Neuron (in vitro differentiated cells): ENCODE results near the gene DAW1.

Experiments
- H2AFZ ChIP-seq: one replicate; pipeline ENCODE4 v1.6.1; 2013; ENCODE audit warnings: low read depth, mild to moderate bottlenecking, inconsistent platforms, low read length, moderate library complexity
- H3K27me3 ChIP-seq: one replicate; pipeline ENCODE4 v1.6.1; 2013; ENCODE audit warnings: low read length; ENCODE audit not compliant: insufficient read depth
- H3K36me3 ChIP-seq: one replicate; pipeline ENCODE4 v1.6.1; 2013; ENCODE audit warnings: low read length; ENCODE audit not compliant: insufficient read depth
- H3K4me1 ChIP-seq: one replicate; pipeline ENCODE4 v1.6.1; 2013; ENCODE audit warnings: low read length; ENCODE audit not compliant: insufficient read depth
- H3K4me3 ChIP-seq: 2 replicates; pipeline ENCODE4 v1.5.1; 2013; ENCODE audit warnings: mild to moderate bottlenecking, low read length, moderate library complexity
- H3K9me3 ChIP-seq: one replicate; pipeline ENCODE4 v1.6.1; 2013; ENCODE audit warnings: low read length

The DAW1 gene

DNA sequence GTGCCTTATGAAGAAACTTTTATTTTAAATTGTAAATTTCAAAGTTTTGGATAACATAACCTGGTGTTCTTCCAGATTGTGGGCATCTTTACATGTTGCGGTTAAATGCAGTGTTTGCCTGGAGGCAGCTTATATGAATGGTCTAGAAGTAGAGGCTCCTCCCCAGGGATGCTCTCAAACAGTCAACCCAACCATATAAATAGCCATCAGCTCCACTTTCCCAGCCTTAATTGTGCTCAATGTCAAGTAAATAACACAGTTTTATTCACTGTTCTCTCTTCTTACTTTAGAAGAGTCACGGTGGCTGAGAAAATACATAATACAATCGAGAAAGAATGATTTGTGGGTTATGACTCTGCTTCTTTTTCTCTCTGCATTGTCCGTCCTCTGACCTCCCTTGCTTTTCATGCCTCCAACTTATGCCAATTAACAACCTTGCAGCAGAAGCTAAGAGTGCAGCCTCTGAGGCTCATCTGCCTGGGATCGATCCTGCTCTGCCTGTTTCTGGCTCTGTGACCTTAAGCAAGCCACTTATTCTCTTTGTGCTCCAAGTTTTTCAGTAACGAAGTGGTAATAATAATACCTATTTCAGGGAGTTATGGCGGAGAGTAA, 100.3 kb downstream of the DAW1 start:
- H3K36me3 ChIP-seq, result no peaks in the 10 kb centered on the region
- no peak overlapping the region for H3K4me3 ChIP-seq
- H3K4me1 ChIP-seq, result no peaks in the 10 kb centered on the region
- H3K27me3 ChIP-seq, result no peaks in the 10 kb centered on the region
- H3K9me3 ChIP-seq, result no peaks in the 10 kb centered on the region
- H2AFZ ChIP-seq, result no peak overlapping the region

DNA sequence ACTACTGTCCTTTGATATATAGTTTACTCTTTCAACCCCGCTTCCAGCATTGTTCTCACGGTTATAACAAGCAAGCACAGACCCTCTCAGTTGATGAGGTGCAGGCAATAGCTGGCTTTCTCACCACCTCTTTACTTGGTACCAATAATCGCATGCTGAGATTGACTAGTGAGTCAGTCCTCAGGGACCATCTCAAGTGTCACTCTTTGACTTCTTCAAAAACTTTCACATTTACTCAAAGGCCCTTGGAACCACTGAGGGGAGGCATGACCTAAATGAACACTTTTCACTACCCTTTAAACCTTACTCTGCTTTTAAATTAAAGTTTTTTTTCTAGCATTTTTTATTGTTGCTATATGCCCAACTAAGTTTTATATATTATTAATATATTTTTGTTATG, 101.8 kb downstream of the DAW1 start:
- Histone ChIP-seq H3K27me3 (no peaks in the 10 kb centered on the region), H3K36me3 (no peaks in the 10 kb centered on the region)

More for the DNA sequence above, 101.8 kb downstream of the DAW1 start:
- Histone ChIP-seq H2AFZ (no peak overlapping the region), H3K4me3 (no peak overlapping the region), H3K9me3 (no peaks in the 10 kb centered on the region), H3K4me1 (no peaks in the 10 kb centered on the region)
